OCI-LY1 (cell line): ENCODE measurements around the gene MUC7.

Source experiments
- H2AFZ ChIP-seq: fragments of 200-600 bp; sonication (generic), shearing (Covaris generic); 2 replicates; pipeline ENCODE4 v1.6.0; 2014; ENCODE audit warnings: antibody characterized with exemption, mild to moderate bottlenecking, low read length
- H3F3A ChIP-seq: fragments of 200-600 bp; sonication (generic), shearing (Covaris generic); 2 replicates; pipeline ENCODE4 v1.6.0; 2014; ENCODE audit warnings: mild to moderate bottlenecking, antibody characterized with exemption, low read length, moderate library complexity; ENCODE audit not compliant: insufficient read depth
- H3K27ac ChIP-seq: fragments of 200-600 bp; sonication (generic); 2 replicates; pipeline ENCODE4 v1.5.1; 2014; ENCODE audit warnings: low read length, mixed run types, mild to moderate bottlenecking, low read depth; ENCODE audit not compliant: poor library complexity, severe bottlenecking
- H3K27me3 ChIP-seq: fragments of 200-600 bp; sonication (generic); 2 replicates; pipeline ENCODE4 v1.6.0; 2014; ENCODE audit warnings: antibody characterized with exemption, mild to moderate bottlenecking, low read length, moderate library complexity; ENCODE audit not compliant: insufficient read depth
- H3K36me3 ChIP-seq: fragments of 200-600 bp; sonication (generic); 2 replicates; pipeline ENCODE4 v1.6.1; 2014; ENCODE audit warnings: mild to moderate bottlenecking, antibody characterized with exemption, low read length, moderate library complexity, mixed read lengths; ENCODE audit not compliant: insufficient read depth
- H3K4me1 ChIP-seq: fragments of 200-600 bp; sonication (generic); 2 replicates; pipeline ENCODE4 v1.5.1; 2014; ENCODE audit warnings: mild to moderate bottlenecking, low read length, moderate library complexity; ENCODE audit not compliant: insufficient read depth, severe bottlenecking
- H3K4me2 ChIP-seq: fragments of 200-600 bp; sonication (generic), shearing (Covaris generic); 2 replicates; pipeline ENCODE4 v1.6.1; 2014; ENCODE audit warnings: low read length
- H3K4me3 ChIP-seq: fragments of 200-600 bp; sonication (generic); 2 replicates; pipeline ENCODE4 v1.5.1; 2014; ENCODE audit warnings: low read length, low read depth, mild to moderate bottlenecking, mixed read lengths; ENCODE audit not compliant: poor library complexity, severe bottlenecking
- H3K79me2 ChIP-seq: fragments of 200-600 bp; shearing (Covaris generic); 2 replicates; pipeline ENCODE4 v1.6.1; 2016; ENCODE audit warnings: mixed run types, low read length, mixed read lengths; ENCODE audit not compliant: insufficient read depth
- H3K9ac ChIP-seq: fragments of 200-600 bp; sonication (generic), shearing (Covaris generic); 2 replicates; pipeline ENCODE4 v1.6.1; 2014; ENCODE audit warnings: mild to moderate bottlenecking, low read length, mixed read lengths
- H3K9me2 ChIP-seq: fragments of 200-600 bp; sonication (generic), shearing (Covaris generic); 2 replicates; pipeline ENCODE4 v1.6.1; 2014; ENCODE audit warnings: low read depth, mild to moderate bottlenecking, low read length, mixed read lengths
- H3K9me3 ChIP-seq: fragments of 200-600 bp; shearing (Covaris generic); 2 replicates; pipeline ENCODE4 v1.6.1; 2014; ENCODE audit warnings: low read length, mixed read lengths
- H4K20me1 ChIP-seq: fragments of 200-600 bp; sonication (generic), shearing (Covaris generic); 2 replicates; pipeline ENCODE4 v1.6.0; 2016; ENCODE audit warnings: mild to moderate bottlenecking, low read length; ENCODE audit not compliant: insufficient read depth
- EZH2 ChIP-seq: fragments of 200-600 bp; sonication (generic), shearing (Covaris generic); IDR thresholded peaks from 2 replicates; pipeline ENCODE4 v1.8.0; 2017; ENCODE audit warnings: borderline replicate concordance, mixed run types, mild to moderate bottlenecking, antibody characterized with exemption, low read length, moderate library complexity, mixed read lengths
- TF ChIP-seq, protein P1 (sequence below): fragments of 200-600 bp; sonication (generic), shearing (Covaris generic); IDR thresholded peaks from 2 replicates; pipeline ENCODE4 v1.5.1; 2017; ENCODE audit warnings: mild to moderate bottlenecking, antibody characterized with exemption, low read length, moderate library complexity, mixed read lengths

MUC7 gene

DNA sequence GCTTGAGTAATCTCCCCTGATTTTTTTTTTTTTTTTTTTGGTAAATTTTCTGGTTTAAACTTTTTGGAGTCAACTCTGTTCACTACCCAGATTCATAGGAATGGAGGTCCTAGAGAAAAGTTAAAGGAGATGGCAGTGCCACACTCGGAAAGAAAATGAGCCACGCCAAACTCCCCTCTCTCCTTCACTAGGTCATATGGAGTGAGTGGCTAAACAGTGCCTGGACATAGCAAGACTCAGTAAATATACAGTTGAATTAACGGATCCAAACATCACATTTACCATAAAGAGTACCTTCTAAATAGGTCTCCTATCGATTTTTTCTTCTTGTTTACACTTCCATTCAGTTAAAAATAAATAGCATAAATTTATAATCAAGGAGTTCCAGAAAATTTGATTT, 32.7 kb downstream of the MUC7 start:
- Histone ChIP-seq H3K9ac (no peak overlapping the region), H2AFZ (no peak overlapping the region; the same call in 1 of the 2 replicates), H3K36me3 (no peaks in the 10 kb centered on the region), H3K4me3 (no peak overlapping the region), H3K4me1 (no peaks in the 10 kb centered on the region), H3K9me3 (no peaks in the 10 kb centered on the region), H3K79me2 (no peaks in the 10 kb centered on the region), H3K4me2 (no peak overlapping the region), H3F3A (no peaks in the 10 kb centered on the region), H3K27ac (no peak overlapping the region), H4K20me1 (no peaks in the 10 kb centered on the region), H3K27me3 (no peaks in the 10 kb centered on the region), H3K9me2 (no peaks in the 10 kb centered on the region)
- TF ChIP-seq, protein P1, sequence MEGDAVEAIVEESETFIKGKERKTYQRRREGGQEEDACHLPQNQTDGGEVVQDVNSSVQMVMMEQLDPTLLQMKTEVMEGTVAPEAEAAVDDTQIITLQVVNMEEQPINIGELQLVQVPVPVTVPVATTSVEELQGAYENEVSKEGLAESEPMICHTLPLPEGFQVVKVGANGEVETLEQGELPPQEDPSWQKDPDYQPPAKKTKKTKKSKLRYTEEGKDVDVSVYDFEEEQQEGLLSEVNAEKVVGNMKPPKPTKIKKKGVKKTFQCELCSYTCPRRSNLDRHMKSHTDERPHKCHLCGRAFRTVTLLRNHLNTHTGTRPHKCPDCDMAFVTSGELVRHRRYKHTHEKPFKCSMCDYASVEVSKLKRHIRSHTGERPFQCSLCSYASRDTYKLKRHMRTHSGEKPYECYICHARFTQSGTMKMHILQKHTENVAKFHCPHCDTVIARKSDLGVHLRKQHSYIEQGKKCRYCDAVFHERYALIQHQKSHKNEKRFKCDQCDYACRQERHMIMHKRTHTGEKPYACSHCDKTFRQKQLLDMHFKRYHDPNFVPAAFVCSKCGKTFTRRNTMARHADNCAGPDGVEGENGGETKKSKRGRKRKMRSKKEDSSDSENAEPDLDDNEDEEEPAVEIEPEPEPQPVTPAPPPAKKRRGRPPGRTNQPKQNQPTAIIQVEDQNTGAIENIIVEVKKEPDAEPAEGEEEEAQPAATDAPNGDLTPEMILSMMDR, result no peak
- TF ChIP-seq EZH2, result no peak

- Histone ChIP-seq H3K4me1 (no peaks in the 10 kb centered on the region), H3F3A (no peaks in the 10 kb centered on the region), H3K9me3 (no peaks in the 10 kb centered on the region), H3K9me2 (no peaks in the 10 kb centered on the region), H3K4me2 (no peak overlapping the region), H3K9ac (no peak overlapping the region), H3K79me2 (no peaks in the 10 kb centered on the region), H3K36me3 (no peaks in the 10 kb centered on the region), H3K4me3 (no peak overlapping the region), H3K27me3 (no peaks in the 10 kb centered on the region), H3K27ac (no peak overlapping the region), H4K20me1 (no peaks in the 10 kb centered on the region), H2AFZ (no peak overlapping the region; the same call in 1 of the 2 replicates)
- no peak for TF ChIP-seq EZH2
- TF ChIP-seq, protein P1, result peak; percentile 98
Observed at GRCh38 chr4:70505151-70505748, 33.3 kb downstream of the MUC7 start.

DNA sequence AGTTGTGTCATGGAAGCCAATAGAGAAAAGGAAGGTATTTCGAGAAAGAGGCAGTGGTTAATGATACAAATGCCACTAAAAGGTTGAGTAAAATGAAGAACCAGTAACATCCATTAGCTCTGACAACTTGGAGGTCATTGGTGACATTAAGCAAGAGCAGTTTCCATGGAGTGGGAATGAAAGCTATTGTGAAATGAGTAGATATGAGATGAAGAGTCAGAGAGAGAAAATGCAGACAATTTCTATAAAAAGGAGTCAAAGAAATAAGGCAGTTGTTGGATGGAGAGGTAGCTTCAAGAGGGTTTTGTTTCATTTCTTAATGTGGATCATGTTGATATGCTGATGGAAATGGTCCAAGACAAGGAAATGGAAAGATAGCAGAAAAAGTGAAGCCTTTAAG, 36.8 kb downstream of the MUC7 start:
- no peak overlapping the region for H3K9ac ChIP-seq
- H3K9me3 ChIP-seq, result no peaks in the 10 kb centered on the region
- H3K27me3 ChIP-seq, result no peaks in the 10 kb centered on the region
- H3K36me3 ChIP-seq, result no peaks in the 10 kb centered on the region
- H3K4me3 ChIP-seq, result no peak overlapping the region
- H3K27ac ChIP-seq, result no peak overlapping the region
- TF ChIP-seq, protein P1, result no peak
- no peak overlapping the region for H2AFZ ChIP-seq
- H3K79me2 ChIP-seq, result no peaks in the 10 kb centered on the region
- H3F3A ChIP-seq, result no peaks in the 10 kb centered on the region
- H3K9me2 ChIP-seq, result no peaks in the 10 kb centered on the region
- no peak overlapping the region for H3K4me2 ChIP-seq
- H4K20me1 ChIP-seq, result no peaks in the 10 kb centered on the region
- no peaks in the 10 kb centered on the region for H3K4me1 ChIP-seq
